GM10847 (cell line): ENCODE measurements around the gene CPNE8.

Experiments
- POLR2A ChIP-seq: IDR thresholded peaks from 2 replicates; pipeline ENCODE4 v1.6.1; 2011; ENCODE audit not compliant: insufficient read length; ENCODE audit errors: extremely low read depth

CPNE8 gene

GRCh38 chr12:38682521-38682920 is 222.9 kb downstream of the CPNE8 start:
- TF ChIP-seq POLR2A = no peak

DNA sequence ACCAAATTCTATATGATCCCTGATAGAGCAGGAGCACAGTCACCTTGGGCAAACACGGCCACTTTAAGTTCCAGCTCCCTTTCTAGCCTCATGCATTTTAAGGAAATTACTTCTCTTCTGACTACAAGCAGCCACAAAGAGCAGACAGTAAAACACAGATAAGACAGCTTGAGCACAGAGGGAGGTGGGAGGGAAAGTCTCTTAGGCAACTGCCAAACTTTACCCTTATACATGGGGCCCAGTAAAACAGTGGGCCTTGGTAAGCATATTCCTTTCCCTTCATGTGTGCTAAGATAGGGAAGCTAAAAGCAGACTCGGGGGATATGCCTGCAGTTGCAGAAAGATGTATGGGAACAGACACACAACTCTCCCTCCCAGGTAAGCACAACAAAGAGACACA is 235.9 kb downstream of the CPNE8 start:
- no peak for TF ChIP-seq POLR2A

GRCh38 chr12:38669081-38669480 is 236.3 kb downstream of the CPNE8 start:
- no peak for TF ChIP-seq POLR2A

DNA sequence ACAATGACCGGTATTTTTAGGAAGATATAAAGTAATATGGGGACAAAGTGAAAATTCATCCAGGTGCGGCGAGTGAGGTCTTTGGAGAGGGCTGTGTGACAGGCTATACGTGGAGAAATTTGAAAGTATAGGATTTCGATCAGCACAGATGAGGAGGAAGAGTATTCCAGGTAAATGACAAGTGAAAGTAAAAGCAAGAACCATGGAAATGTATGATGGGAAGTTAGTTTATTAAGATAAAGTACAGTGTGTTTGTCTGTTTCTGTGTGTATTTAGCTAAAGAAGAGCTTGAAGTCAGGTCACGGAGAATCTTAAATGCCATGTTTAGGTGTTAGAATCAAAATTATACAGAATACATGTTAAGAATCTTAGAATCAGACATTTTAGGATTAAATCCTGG is 239.0 kb downstream of the CPNE8 start:
- TF ChIP-seq POLR2A = no peak

- TF ChIP-seq POLR2A = no peak
These were observed 240.6 kb downstream of the CPNE8 start for GRCh38 chr12:38664661-38665269.

DNA sequence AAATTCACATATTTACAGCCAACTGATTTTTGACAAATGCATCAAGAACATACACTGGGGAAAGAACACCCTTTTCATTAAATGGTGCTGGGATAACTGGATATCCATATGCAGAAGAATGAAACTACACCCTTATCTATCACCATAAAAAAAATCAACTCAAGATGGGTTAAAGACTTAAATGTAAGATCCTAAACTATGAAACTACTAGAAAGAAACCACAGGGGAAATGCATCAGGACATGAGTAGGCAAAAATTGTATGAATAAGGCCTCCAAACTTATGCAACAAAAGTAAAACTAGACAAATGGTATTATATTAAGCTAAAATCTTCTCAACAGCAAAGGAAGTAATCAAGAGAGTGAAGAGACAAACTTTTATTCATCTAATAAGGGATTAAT is 242.6 kb downstream of the CPNE8 start:
- TF ChIP-seq POLR2A = no peak

- TF ChIP-seq POLR2A = no peak
These were observed 251.7 kb downstream of the CPNE8 start for GRCh38 chr12:38653650-38654049.

GRCh38 chr12:38648813-38649212 is 256.6 kb downstream of the CPNE8 start:
- TF ChIP-seq POLR2A = no peak

DNA sequence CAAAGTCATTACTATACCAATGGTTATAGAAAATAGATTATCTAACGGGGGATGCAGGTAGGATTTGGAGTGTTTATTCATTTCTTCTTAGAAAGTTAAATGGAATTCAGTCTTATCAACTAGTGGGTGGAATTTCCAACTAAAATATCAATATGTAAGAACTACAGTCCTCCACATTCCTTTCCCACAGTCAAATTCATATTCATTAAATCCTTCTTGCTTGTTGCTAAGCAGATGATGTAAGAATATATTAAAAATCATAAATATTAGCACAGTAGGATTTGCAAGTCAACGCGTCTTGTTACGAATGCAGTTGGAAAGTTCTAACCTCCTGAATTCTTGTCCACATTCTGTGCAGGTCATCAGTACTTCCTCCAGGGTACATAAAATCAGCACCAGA is 259.2 kb downstream of the CPNE8 start:
- no peak for TF ChIP-seq POLR2A

- no peak for TF ChIP-seq POLR2A
These were observed 265.8 kb downstream of the CPNE8 start for GRCh38 chr12:38639625-38640024.

- TF ChIP-seq POLR2A = no peak
These were observed 267.0 kb downstream of the CPNE8 start for GRCh38 chr12:38638401-38638800.

DNA sequence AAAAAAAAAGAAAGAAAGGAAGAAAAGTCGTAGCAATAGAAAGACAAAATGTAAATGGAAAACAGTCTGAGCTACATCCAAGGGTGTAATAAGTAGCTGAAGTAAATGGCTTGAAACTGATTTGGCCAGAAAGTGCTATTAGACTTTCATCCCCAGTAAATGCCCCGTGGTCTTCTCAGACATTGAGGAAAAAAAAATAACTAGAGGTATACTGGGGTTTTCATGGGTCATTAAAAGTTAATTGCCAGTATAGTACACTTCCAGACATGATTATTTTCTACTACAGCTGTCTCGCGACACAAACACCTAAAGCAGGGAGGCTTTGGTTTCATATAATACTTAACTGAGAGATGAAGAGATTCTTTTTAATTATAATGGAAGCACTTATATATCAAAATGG is 271.9 kb downstream of the CPNE8 start:
- TF ChIP-seq POLR2A = no peak

DNA sequence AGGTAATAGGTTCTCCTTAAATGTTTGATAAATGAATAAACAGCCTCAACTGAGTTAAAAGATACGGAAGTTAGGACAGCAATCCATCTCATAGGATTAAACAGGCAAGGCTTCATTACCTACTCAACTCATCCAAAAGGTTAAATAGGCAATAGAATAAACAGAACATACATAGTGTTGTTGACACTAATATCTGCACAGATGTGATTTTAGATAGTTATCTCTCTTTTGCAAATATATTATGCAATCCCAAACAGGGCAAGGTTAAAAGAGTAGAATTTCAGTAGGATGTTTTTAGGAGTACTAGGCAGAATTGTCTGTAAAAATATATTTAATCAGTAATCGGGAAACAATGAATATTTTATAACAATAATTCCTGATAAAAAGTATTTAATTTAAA is 276.3 kb downstream of the CPNE8 start:
- TF ChIP-seq POLR2A = no peak

- no peak for TF ChIP-seq POLR2A
These were observed 277.1 kb downstream of the CPNE8 start for GRCh38 chr12:38628288-38628687.

- TF ChIP-seq POLR2A = no peak
These were observed 280.1 kb downstream of the CPNE8 start for GRCh38 chr12:38625306-38625705.

- TF ChIP-seq POLR2A = no peak
These were observed 291.2 kb downstream of the CPNE8 start for GRCh38 chr12:38614171-38614570.

DNA sequence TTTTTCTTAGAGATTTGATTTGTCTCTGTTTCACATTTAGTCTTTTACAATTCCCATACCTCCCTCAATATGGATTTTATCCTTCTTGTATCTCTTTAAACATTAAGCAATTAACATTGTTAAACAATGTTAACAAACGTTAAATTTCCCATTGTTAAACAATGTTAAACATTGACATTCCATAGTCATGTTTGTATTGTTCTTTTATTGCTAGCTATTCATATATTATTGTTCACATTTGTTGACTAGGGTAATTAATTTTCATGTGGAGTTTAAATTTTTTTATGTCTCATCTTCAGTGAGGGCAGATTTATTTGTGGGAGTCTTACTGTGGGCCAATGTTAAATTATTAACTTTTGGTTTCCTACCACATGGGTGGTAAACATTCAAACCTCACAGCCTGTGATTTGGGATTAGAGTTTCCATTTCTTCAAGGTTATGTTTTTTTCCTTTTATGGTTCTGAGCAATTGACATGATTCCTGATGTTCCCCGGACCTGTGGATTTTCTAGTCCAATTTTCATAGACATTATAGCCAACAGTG is 294.5 kb downstream of the CPNE8 start:
- no peak for TF ChIP-seq POLR2A

DNA sequence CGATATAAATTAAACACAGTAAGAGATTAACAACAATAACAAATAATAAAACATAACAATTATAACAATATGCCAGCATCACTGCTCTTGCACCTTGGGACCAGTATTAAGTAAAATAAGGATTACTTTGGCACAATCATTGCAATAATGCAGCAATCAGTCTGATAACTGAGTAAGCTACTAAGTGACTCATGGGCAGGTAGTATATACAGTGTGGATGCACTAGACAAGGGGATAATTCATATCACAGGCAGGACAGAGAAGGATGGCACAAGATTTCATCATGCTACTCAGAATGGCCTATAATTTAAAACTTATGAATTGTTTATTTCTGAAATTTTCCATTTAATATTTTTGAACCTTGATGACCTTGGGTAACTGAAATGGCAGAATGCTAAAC is 298.1 kb downstream of the CPNE8 start:
- no peak for TF ChIP-seq POLR2A
